NCI-H2196 (cell line): ENCODE data around the gene NTSR2.
A peak's percentile ranks its signal among the peaks of the same experiment; 100 is the strongest.
"Not testable (repeated sequence)": the region's sequence is repeated elsewhere in the genome, so short reads cannot be mapped to it uniquely, and the experiment has no call there.

Experiments
- DNase-seq: peaks from one replicate; lab custom pipeline; 2025; ENCODE audit not compliant: unreplicated experiment; lab: John Stamatoyannopoulos, UW

Gene NTSR2

GRCh38 chr2:11680182-11680900 lies 10.3 kb upstream of the NTSR2 start:
- peak; percentile 78 for DNase-seq

- DNase-seq, result peak; percentile 32
These were observed 9.6 kb upstream of the NTSR2 start for GRCh38 chr2:11679486-11680181.

GRCh38 chr2:11679016-11679415 lies 9.0 kb upstream of the NTSR2 start:
- DNase-seq, result no peak

DNA sequence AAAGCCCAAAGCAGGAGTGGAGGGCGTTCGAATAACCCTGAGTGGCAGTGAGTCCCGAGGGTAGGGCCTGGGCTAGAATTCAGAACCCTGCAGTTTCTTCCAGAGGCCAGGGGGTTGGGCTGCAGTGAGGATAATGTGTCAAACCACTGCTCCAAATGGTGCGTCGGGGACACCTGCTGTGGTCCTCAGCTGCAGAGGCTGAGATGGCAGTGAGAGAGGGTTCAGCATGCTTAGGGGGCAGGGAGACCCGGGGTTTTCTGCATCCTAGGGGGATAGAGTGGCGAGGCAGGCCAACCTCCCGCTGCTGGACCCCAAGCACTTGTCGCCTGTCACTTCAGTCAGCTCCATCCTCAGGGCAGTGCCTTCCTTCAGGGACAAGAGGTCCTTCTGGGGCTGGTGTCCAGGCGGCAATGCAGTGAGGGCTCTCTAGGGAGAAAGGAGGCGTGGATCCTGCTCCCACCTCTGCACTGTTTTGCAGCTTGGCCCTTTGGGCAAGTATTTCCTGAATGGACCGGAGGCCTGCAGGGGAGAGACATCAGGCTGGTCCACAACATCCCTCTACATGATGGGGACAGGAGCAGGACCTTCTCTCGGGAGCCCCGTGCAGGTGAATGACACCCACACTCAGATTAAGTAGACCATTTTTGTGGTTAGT lies 8.4 kb upstream of the NTSR2 start:
- no peak for DNase-seq

- DNase-seq, result no peak
These were observed 7.4 kb upstream of the NTSR2 start for GRCh38 chr2:11677136-11678055.

- peak; percentile 79 for DNase-seq
These were observed 6.6 kb upstream of the NTSR2 start for GRCh38 chr2:11676640-11677039.

- DNase-seq, result no peak
These were observed 5.6 kb upstream of the NTSR2 start for GRCh38 chr2:11675423-11676112.

GRCh38 chr2:11674983-11675382 lies 5.0 kb upstream of the NTSR2 start:
- DNase-seq, result no peak

DNA sequence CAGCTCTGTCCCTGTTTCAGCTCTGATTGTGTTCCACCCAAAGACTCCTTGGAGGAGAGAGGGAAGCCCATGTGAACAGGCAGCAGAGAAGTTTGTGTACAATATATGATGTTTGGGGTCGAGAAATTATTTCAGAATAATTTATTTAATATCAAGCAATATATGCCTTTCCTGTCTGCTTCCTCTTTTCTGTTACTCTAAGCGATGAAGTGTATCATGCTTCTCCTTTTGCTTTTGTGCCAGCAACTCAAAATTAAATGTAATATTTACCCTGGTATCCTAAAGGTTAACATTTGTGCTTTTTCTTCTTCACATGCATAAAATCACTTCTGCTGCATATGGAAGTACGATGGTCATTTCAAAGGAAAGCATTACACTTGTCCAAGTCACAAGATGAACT lies 2.4 kb upstream of the NTSR2 start:
- no peak for DNase-seq

- no peak for DNase-seq
These were observed 1.9 kb downstream of the NTSR2 start for GRCh38 chr2:11667866-11668637.

DNA sequence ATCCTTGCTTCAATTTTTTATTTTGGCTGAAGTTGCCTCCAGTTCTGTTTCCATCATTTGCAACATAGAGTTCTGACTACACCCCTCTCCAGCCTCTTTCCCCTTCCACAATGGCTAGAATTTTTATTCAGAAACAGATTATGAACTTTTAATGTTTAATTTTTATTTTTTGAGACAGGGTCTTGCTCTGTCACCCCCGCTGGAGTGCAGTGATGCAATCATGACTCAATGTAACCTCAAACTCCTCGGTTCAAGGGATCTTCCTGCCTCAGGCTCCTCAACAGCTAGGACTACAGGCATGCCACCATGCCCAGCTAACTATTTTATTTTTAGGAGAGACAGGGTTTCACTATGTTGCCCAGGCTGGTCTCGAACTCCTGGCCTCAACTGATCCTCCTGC lies 2.8 kb downstream of the NTSR2 start:
- DNase-seq, result no peak

DNA sequence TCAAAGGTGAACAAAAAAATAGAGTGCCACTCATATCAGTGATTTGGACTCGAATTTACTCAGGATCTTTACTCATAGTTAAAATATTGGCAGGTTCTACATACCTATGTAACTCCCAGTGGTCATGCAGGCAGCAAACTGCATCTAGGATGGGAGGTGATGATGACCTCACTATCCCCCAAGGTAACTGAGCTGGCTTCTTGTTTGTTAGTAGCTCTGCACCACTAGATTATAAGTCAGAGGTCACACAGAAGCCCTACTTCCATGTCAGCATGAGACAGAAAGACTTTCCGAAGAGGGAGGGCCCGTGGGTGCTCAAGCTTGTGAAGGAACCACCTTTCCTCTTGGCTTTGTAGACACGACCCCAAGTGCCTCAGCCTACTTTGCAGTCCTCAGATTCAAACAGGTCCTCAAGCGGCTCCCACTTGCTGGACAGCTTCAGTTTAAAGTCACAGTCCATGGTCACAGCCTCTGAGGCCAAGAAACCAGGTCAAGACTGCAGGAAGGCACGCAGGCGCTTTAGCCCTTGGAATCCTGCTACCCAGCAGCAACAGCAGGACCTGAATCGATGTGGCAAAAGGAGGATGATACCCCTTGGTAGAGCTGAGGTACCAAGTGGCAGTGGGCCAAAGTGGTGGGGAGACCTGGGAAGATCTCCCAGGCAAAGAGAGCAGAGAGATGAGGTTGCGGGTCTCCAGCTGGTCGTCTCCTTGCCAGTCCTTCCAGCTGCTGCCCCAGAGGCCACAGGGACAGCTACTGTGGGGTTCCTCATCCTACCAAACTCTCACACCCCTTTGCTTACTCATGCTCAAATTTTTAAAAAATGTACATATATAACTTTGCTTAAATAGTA lies 4.3 kb downstream of the NTSR2 start:
- DNase-seq, result no peak

DNA sequence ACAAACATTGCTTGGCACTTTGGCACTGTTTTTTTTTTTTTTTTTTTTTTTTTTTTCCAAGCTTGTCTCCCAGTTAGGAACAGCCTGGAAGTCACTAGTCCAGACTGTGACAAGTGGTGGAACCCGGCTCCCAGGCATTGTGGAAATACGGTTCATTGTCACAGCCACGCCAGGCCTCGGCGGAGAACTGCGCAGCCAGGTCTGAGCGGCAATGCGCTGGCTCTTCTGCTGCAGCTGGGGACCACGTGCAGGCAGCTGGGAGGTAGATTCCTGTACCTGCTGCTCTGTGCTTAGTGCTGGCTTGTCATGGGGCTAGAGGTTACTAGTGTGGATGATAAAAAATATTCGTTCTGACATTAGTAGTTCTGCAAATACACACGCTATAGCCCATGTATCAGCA lies 5.0 kb downstream of the NTSR2 start:
- no peak for DNase-seq

- no peak for DNase-seq
These were observed 6.6 kb downstream of the NTSR2 start for GRCh38 chr2:11663427-11663826.

DNA sequence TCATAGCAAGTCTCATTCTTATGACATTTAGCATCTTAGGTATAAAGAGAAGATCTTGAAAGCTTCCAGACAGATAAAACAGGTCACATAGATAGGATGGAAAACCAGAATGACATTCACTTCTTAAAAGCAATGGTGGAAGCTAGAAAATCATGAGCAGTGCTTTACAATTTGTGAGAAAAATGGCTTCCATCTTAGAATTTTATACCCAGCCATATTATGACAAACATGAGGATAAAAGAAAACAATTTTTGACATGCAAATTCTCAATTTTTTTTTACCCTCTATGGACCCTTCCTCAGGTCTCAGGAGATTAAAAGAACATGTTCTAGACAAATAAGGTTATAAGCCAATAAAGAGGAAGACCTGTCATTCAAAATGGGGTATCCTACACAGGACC lies 7.1 kb downstream of the NTSR2 start:
- no peak for DNase-seq

DNA sequence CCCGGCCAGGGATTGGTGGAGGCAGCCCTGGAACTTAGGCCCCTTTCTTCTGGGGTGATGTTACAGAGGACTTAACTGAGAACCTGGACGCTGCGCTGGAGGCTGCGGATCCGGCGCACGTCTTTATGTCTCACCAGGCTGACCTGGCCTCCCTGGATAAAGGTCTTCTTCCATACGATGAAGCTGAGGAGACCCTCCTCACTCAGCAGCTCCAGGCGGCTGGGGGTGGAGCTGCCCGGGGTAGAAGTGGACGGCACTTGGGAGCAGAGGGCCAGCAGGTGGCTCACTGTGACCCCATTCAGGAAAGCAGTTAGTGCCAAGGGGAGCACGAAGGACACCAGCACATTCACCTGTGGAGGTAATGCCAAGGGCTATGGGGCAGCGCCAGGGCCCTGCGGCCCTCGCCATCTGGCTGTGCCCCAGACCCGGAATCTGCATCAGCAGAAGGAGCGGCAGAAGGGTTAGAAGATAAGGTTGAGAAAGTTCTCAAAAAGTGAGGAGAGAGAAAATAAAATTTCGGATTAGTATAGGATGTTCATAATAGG lies 8.0 kb downstream of the NTSR2 start:
- no peak for DNase-seq

DNA sequence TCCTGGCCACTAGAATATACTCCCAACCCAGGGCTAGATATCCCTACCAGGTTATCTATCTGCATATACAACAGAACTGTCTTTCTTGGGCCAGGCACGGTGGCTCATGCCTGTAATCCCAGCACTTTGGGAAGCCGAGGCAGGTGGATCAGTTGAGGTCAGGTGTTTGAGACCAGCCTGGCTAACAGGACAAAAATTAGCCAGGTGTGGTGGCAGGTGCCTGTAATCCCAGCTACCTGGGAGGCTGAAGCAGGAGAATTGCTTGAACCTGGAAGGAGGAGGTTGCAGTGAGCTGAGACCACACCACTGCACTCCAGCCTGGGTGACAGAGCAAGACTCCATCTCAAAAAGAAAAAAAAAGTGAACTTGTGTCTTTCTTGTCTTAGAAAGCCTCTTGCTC lies 9.6 kb downstream of the NTSR2 start:
- not testable (repeated sequence) for DNase-seq

DNA sequence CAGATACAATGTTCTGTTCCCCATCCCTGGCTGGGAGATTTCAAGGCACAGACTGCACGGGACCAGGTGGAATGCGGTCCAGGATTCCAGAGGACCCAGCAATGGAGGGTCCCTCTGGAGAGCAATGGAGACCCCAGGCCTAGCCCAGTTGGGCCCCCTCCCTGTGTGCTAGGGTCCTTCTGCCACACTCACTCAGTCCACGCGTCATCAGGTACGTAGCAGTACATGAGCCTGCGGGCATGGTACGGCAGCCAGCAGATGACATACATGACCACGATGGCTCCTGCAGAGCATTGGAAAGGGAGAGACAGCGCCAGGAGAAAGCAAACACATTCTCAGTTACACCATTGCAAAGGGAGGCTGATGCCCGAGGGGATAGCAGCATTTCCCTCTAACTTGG lies 10.1 kb downstream of the NTSR2 start:
- no peak for DNase-seq

DNA sequence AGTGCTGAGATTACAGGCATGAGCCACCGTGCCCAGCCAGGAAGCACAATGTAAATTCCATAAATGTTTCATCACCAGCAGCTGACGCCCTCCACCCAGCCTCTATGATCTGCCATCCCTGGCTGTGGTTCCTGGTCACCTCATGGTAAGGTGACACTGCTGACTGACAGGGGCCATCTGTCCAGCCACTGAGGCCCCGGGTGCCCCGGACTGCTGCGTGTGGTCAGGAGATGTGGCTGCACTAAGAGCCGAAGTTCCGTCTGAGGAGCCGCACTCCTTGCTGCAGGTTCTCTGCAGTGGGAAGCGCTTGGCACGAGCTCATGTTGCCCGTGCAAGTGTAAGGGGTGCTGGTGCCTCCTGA lies 10.9 kb downstream of the NTSR2 start:
- DNase-seq, result no peak
